Lower leg skin (tissue), 3 donors: ENCODE results near the gene XCL2.

Source experiments
- CTCF ChIP-seq, 3 donors: fragments of 450-650 bp; IDR thresholded peaks; one replicate each; pipeline ENCODE4 v1.5.1; 2016; ENCODE audit warnings: antibody characterized with exemption in 3 of 3, mild to moderate bottlenecking in 3 of 3, moderate library complexity in 2 of 3
- POLR2A ChIP-seq, 2 donors: fragments of 450-650 bp; IDR thresholded peaks; one replicate each; pipeline ENCODE4 v1.6.1; 2016 to 2017; ENCODE audit warnings: antibody characterized with exemption in 2 of 2, mild to moderate bottlenecking in 1 of 2, moderate library complexity in 1 of 2

GRCh38 chr1:168591641-168592250, 47.9 kb upstream of the XCL2 start:
- TF ChIP-seq CTCF (IDR thresholded peaks at IDR 0.05): no peak
- TF ChIP-seq POLR2A (IDR thresholded peaks at IDR 0.05): no peak
